NCI-H1092 treated with DMSO at 0.1 percent for 48 hours (cell line): ENCODE measurements around the gene INSRR.

Experiments used
- DNase-seq: peaks from one replicate; lab custom pipeline; 2025; lab: John Stamatoyannopoulos, UW

INSRR gene

GRCh38 chr1:156874572-156875340, 15.8 kb upstream of the INSRR start:
- no peak for DNase-seq

GRCh38 chr1:156874142-156874541, 15.2 kb upstream of the INSRR start:
- no peak for DNase-seq

- no peak for DNase-seq
Measured at GRCh38 chr1:156873659-156874058, 14.7 kb upstream of the INSRR start.

- DNase-seq = no peak
Measured at GRCh38 chr1:156869455-156869854, 10.5 kb upstream of the INSRR start.

- no peak for DNase-seq
Measured at GRCh38 chr1:156868341-156868740, 9.4 kb upstream of the INSRR start.

DNA sequence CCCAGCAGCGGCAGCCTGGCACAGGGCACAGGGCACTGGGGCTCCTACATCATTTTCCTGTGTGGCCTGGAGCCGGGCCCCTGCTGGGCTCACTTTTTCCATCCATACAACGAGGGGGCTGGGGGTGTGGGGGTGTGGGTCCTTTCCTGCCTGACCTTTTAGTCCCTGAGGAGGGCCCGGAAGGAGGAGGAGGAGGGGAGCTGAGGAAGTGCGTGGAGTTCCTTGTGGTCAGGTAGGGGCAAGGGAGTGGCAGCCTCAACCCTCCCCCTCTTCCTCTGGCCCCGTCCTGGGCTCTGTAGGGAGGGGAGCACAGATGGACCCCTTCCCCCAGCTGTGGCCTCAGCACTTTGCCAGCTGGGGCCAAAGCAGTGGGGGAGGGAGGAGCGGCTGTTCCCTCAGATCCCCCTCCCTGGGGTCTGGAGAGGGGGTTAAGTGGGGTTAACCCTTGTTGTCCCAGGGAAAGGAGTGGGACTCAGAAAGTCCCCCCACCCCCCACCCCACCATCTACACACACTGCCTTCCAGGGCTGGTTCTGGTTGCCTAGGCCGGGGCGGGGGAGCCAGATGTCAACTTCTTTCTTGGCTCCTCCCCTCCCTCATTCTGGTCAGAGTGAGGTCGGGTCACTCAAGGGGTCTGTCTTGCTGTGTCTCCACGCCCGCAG, 7.5 kb upstream of the INSRR start:
- no peak for DNase-seq

DNA sequence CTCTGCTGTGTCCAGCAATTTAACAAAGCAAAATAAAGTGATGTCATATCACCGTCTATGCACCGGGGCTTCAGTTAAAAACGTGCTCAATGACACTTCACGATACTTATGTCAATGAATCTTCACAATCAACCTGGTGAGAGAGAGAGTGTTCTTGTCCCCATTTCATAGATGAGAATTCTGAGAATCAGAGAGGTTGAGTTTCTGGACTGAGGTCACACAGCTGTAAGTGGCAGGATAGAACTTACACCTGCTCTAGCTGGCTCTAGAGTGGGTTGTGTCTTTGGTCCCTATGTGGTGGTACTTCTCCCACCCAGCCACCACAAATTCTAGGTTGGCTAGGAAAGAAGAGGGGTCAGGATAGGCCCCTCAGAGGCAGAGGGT, 6.9 kb upstream of the INSRR start:
- no peak for DNase-seq

- no peak for DNase-seq
Measured at GRCh38 chr1:156865258-156865657, 6.3 kb upstream of the INSRR start.

- no peak for DNase-seq
Measured at GRCh38 chr1:156864796-156865195, 5.9 kb upstream of the INSRR start.

- no peak for DNase-seq
Measured at GRCh38 chr1:156863631-156864030, 4.7 kb upstream of the INSRR start.

DNA sequence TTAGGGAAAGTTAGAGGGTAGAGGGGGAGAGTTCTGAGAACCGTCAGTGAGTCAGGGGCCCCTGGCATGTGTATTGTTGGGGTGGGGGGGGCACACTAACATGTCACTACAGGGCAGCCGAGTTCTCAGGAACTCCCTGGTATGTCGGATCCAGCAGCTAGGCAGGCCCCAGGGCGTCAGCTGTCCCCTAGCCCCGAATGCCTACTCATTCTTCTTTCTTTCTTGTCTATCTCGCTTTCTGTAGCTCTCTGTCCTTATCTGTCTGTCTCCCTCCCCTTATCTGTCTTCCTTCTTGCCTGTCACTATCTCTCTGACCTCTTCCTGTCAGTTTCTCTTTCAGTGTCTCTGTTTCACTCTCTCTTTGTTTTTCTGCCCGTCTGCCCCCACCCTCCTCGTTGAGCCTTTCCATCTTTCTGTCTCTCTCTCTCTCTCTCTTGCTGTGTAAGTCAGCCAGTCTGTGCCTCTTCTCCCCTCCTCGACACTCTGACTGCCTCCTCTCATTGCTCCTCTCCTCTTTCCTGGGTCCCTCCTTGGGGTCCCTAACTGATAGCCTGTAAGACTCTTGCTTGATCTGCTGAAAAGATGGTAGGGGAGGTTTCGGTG, 4.2 kb upstream of the INSRR start:
- DNase-seq = no peak

DNA sequence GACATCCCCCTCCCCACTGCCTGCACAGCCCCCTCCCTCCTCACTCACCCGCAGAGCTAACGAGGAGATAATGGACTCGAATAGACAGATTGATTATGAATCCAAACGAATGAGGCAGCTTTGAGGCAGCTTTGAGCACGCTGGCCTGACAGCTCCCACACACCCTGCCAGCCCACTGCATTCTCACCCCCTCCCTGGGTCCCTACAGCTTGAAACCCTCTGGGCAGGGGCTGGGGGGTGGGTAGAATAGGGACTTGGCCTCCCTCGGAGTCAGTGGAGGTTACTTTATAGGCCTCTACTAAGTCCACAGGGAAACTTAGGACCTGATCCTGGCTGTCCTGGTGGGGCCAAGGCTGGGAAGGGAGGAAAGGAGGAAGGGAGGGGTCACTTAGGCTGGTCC, 3.7 kb upstream of the INSRR start:
- DNase-seq = no peak

- DNase-seq = peak; percentile 60
Measured at GRCh38 chr1:156860628-156861423, 1.9 kb upstream of the INSRR start, which contains the start of gene NTRK1. NTRK1 (plus strand) TSS chr1:156860865; CDS start chr1:156860935, 70 bp downstream.

DNA sequence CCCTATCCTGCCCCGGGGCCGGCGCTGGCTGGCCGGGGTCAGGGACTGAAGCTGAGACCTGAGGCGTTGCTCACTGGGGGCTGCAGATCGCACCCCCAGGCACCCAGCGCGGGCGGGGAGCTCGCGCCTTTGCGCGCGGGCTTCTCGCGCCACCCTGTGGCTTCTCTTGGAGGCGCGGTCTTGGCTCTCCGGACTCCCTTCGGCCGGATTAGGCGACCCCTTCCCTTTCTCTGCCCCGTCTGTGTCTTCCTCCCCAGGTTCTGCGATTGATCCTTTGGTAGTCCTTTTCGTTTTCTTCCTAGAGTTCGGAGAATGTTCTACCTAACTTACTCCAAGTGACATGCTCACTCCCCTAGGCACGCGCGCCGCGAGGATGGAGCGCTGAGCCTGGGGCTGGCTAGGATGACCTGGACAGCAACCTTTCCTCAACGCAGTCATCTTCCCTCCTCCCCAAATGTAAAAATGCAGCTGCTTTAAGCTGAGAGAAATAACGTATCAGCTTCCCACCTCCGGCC, 1.3 kb upstream of the INSRR start:
- DNase-seq = peak; percentile 62

- peak; percentile 60 for DNase-seq
Measured at GRCh38 chr1:156859523-156860112, 701 bp upstream of the INSRR start.

DNA sequence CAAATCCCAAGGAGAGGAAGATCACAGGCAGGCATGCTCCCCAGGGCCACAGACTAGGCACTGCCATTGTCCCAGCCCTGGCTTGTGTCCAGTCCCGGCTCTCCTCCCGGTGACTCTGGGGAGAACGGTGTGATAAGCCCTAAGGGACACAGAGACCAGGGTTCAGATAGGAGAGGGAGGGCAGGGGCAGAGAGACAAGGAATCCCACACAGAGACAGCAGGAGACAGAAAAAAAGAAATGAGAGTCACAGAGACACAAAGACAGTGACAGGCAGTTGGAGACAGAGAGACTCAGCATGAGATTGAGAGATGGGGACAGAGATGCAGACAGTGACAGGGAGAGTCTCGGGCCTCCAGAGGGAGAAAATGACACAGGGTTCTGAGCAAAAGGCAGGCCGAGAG, 361 bp downstream of the INSRR start:
- peak; percentile 56 for DNase-seq

- no peak for DNase-seq
Measured at GRCh38 chr1:156857532-156857931, 1.4 kb downstream of the INSRR start.

- DNase-seq = no peak
Measured at GRCh38 chr1:156856282-156856785, 2.6 kb downstream of the INSRR start.

- DNase-seq = no peak
Measured at GRCh38 chr1:156854634-156855033, 4.3 kb downstream of the INSRR start.

- no peak for DNase-seq
Measured at GRCh38 chr1:156853761-156854160, 5.2 kb downstream of the INSRR start.

- DNase-seq = peak; percentile 97
Measured at GRCh38 chr1:156852418-156852874, 6.5 kb downstream of the INSRR start.
